A549 (cell line): ENCODE results near the gene UBE2D4. TPM values are rescaled to one million over a fixed set of nuclear protein-coding genes. Genes with fewer than 3 reads are reported as not detected.

Source experiments
- ATAC-seq, 2 experiments: fragments of 200-7000 bp in 1 of 2; fragments of >200 bp in 1 of 2; cut with Nextera tagmentation in 1 of 2; cut with Tn5 transposase in 1 of 2; 3 replicates each; pipeline versions ENCODE4 v1.8.0 to v1.9.1; 2018 to 2020; ENCODE audit warnings: mild to moderate bottlenecking in 1 of 2, moderate library complexity in 1 of 2
- CTCF ChIA-PET: fragments of 300-600 bp; sonication (Branson Sonifier 250); formaldehyde crosslinking; extraction: SDS; loops from one replicate; lab custom pipeline; 2021; ENCODE audit warnings: antibody characterized with exemption, inconsistent platforms; lab: Yijun Ruan, JAX
- POLR2A ChIA-PET: fragments of 350-600 bp; formaldehyde crosslinking; extraction: SDS; loops from one replicate; lab custom pipeline; 2021; ENCODE audit warnings: antibody characterized with exemption, inconsistent platforms; lab: Yijun Ruan, JAX
- DNase-seq, 2 experiments: peaks; one replicate each; pipeline versions ENCODE4 v3.0.0 to v3.0.0-alpha.2; 2011 to 2016; ENCODE audit warnings: low read depth in 1 of 2, low spot score in 1 of 2
- FAIRE-seq: peaks from 2 replicates; lab custom pipeline; 2011; peaks lifted over from hg19 to GRCh38; lab: Jason Lieb, UNC
- H3K27ac ChIP-seq, 2 experiments: fragments of >200 bp; sonication (Bioruptor Twin); formaldehyde crosslinking; 3 replicates each; pipeline ENCODE4 v1.5.1; 2016 to 2017
- H3K4me1 ChIP-seq: fragments of >200 bp; sonication (Bioruptor Twin); formaldehyde crosslinking; 3 replicates; pipeline ENCODE4 v1.6.1; 2016
- H3K4me2 ChIP-seq: fragments of >200 bp; sonication (Bioruptor Twin); formaldehyde crosslinking; 3 replicates; pipeline ENCODE4 v1.6.1; 2016
- H3K4me3 ChIP-seq: fragments of >200 bp; sonication (Bioruptor Twin); formaldehyde crosslinking; 3 replicates; pipeline ENCODE4 v1.5.1; 2016
- H3K9me3 ChIP-seq: fragments of >200 bp; sonication (Bioruptor Twin); formaldehyde crosslinking; 3 replicates; pipeline ENCODE4 v1.6.1; 2016
- BHLHE40 ChIP-seq: IDR thresholded peaks from 2 replicates; pipeline ENCODE4 v1.6.1; 2012; ENCODE audit warnings: low read depth, low read length, inconsistent platforms
- CBX2 ChIP-seq: fragments of 200-600 bp; sonication (generic); IDR thresholded peaks from 2 replicates; pipeline ENCODE4 v1.6.1; 2016; ENCODE audit warnings: low read depth, mild to moderate bottlenecking, borderline replicate concordance
- CEBPB ChIP-seq, 2 experiments: fragments of >200 bp in 1 of 2; sonication (Bioruptor Twin) in 1 of 2; formaldehyde crosslinking in 1 of 2; IDR thresholded peaks; 2 replicates each; pipeline ENCODE4 v1.6.1; 2012 to 2016
- CHD2 ChIP-seq: fragments of 150-350 bp; IDR thresholded peaks from 2 replicates; pipeline ENCODE4 v1.6.1; 2014; ENCODE audit warnings: low read length; ENCODE audit not compliant: partially characterized antibody
- CHD4 ChIP-seq: fragments of 200-600 bp; sonication (generic); IDR thresholded peaks from 2 replicates; pipeline ENCODE4 v1.6.1; 2016; ENCODE audit warnings: antibody characterized with exemption, mild to moderate bottlenecking, borderline replicate concordance
- EHF ChIP-seq: fragments of 250-450 bp; sonication (Bioruptor Pico); IDR thresholded peaks from 2 replicates; pipeline ENCODE4 v1.5.0; 2020; ENCODE audit warnings: mild to moderate bottlenecking
- EHMT2 ChIP-seq: fragments of 200-600 bp; sonication (generic); IDR thresholded peaks from 2 replicates; pipeline ENCODE4 v1.6.1; 2016; ENCODE audit warnings: antibody characterized with exemption, low read depth, mild to moderate bottlenecking, moderate library complexity
- EP300 ChIP-seq, 2 experiments: fragments of >200 bp; sonication (Bioruptor Twin); formaldehyde crosslinking; IDR thresholded peaks; 2 replicates in 1 of 2; 3 replicates in 1 of 2; pipeline ENCODE4 v1.6.1; 2016 to 2017
- FOSB ChIP-seq: fragments of 250-450 bp; sonication (Bioruptor Pico); IDR thresholded peaks from 2 replicates; pipeline ENCODE4 v1.5.0; 2020; ENCODE audit warnings: mild to moderate bottlenecking, moderate library complexity
- FOXS1 ChIP-seq: fragments of 250-450 bp; sonication (Bioruptor Pico); IDR thresholded peaks from 2 replicates; pipeline ENCODE4 v1.5.0; 2020; ENCODE audit warnings: mild to moderate bottlenecking, moderate library complexity
- HEYL ChIP-seq: fragments of 250-450 bp; sonication (Bioruptor Pico); IDR thresholded peaks from 2 replicates; pipeline ENCODE4 v1.8.0; 2021; ENCODE audit warnings: mild to moderate bottlenecking, moderate library complexity
- HOXB5 ChIP-seq: fragments of 250-450 bp; sonication (Bioruptor Pico); IDR thresholded peaks from 2 replicates; pipeline ENCODE4 v1.5.0; 2020; ENCODE audit warnings: mild to moderate bottlenecking, moderate library complexity
- JUN ChIP-seq, 2 experiments: fragments of >200 bp; sonication (Bioruptor Twin); formaldehyde crosslinking; IDR thresholded peaks; 2 replicates in 1 of 2; 3 replicates in 1 of 2; pipeline ENCODE4 v1.6.1; 2016 to 2017
- JUNB ChIP-seq: fragments of >200 bp; sonication (Bioruptor Twin); formaldehyde crosslinking; IDR thresholded peaks from 2 replicates; pipeline ENCODE4 v1.6.1; 2016
- KDM5A ChIP-seq: fragments of 200-600 bp; sonication (generic); IDR thresholded peaks from 2 replicates; pipeline ENCODE4 v1.6.1; 2016; ENCODE audit warnings: antibody characterized with exemption, mild to moderate bottlenecking
- MAFK ChIP-seq: fragments of 450-650 bp; IDR thresholded peaks from 2 replicates; pipeline ENCODE4 v1.6.1; 2014; ENCODE audit not compliant: partially characterized antibody
- MAZ ChIP-seq: fragments of 150-350 bp; IDR thresholded peaks from 2 replicates; pipeline ENCODE4 v1.6.1; 2014; ENCODE audit warnings: antibody characterized with exemption, low read depth, low read length, borderline replicate concordance
- MYC ChIP-seq: IDR thresholded peaks from 2 replicates; pipeline ENCODE4 v1.6.1; 2012; ENCODE audit warnings: mild to moderate bottlenecking, inconsistent platforms, low read length, improper control_type of control experiment, borderline replicate concordance
- NFE2L2 ChIP-seq: fragments of 150-350 bp; conservative IDR thresholded peaks from 2 replicates; pipeline ENCODE4 v1.6.1; 2014; ENCODE audit warnings: low read length
- NPAS2 ChIP-seq: fragments of 250-450 bp; sonication (Bioruptor Pico); IDR thresholded peaks from 2 replicates; pipeline ENCODE4 v1.8.0; 2022; ENCODE audit warnings: mild to moderate bottlenecking, moderate library complexity, borderline replicate concordance
- NR3C1 ChIP-seq: fragments of >200 bp; sonication (Bioruptor Twin); formaldehyde crosslinking; IDR thresholded peaks from 3 replicates; pipeline ENCODE4 v1.6.1; 2017
- PHF8 ChIP-seq: fragments of 200-600 bp; sonication (generic); IDR thresholded peaks from 2 replicates; pipeline ENCODE4 v1.6.1; 2016; ENCODE audit warnings: low read depth, mild to moderate bottlenecking, antibody characterized with exemption, moderate library complexity, borderline replicate concordance
- POLR2A ChIP-seq: IDR thresholded peaks from 2 replicates; pipeline ENCODE4 v1.6.1; 2012; ENCODE audit warnings: mild to moderate bottlenecking, low read length
- POLR2AphosphoS2 ChIP-seq: conservative IDR thresholded peaks from 2 replicates; pipeline ENCODE4 v1.6.1; 2012; ENCODE audit warnings: low read length, improper control_type of control experiment, inconsistent platforms
- RAD21 ChIP-seq, 2 experiments: fragments of >200 bp in 1 of 2; sonication (Bioruptor Twin) in 1 of 2; formaldehyde crosslinking in 1 of 2; IDR thresholded peaks in 1 of 2; conservative IDR thresholded peaks in 1 of 2; 2 replicates in 1 of 2; 3 replicates in 1 of 2; pipeline ENCODE4 v1.6.1; 2012 to 2018; ENCODE audit warnings: inconsistent platforms in 1 of 2
- RARB ChIP-seq: fragments of 250-450 bp; sonication (Bioruptor Pico); IDR thresholded peaks from 2 replicates; pipeline ENCODE4 v1.8.0; 2021; ENCODE audit warnings: mild to moderate bottlenecking, moderate library complexity
- RCOR1 ChIP-seq: fragments of 150-350 bp; IDR thresholded peaks from 2 replicates; pipeline ENCODE4 v1.6.1; 2014; ENCODE audit warnings: antibody characterized with exemption, low read length, low read depth
- SMC3 ChIP-seq: fragments of >200 bp; sonication (Bioruptor Twin); formaldehyde crosslinking; IDR thresholded peaks from 3 replicates; pipeline ENCODE4 v1.6.1; 2018; ENCODE audit warnings: inconsistent platforms
- SREBF2 ChIP-seq: fragments of 450-650 bp; IDR thresholded peaks from 2 replicates; pipeline ENCODE4 v1.6.1; 2014; ENCODE audit warnings: mild to moderate bottlenecking, moderate library complexity
- TP53 ChIP-seq: fragments of 250-450 bp; sonication (Bioruptor Pico); IDR thresholded peaks from 2 replicates; pipeline ENCODE4 v1.5.0; 2021; ENCODE audit warnings: mild to moderate bottlenecking, moderate library complexity
- ZFP36 ChIP-seq: fragments of 450-650 bp; IDR thresholded peaks from 2 replicates; pipeline ENCODE4 v1.6.1; 2014; ENCODE audit warnings: borderline replicate concordance; ENCODE audit not compliant: partially characterized antibody
- ZNF302 ChIP-seq: fragments of 250-450 bp; sonication (Bioruptor Pico); IDR thresholded peaks from 2 replicates; pipeline ENCODE4 v1.9.0; 2021; ENCODE audit warnings: inconsistent platforms, mild to moderate bottlenecking, moderate library complexity
- WGBS: methylation state at CpG from one replicate; pipeline ENCODE4 v1.1.6; 2017; ENCODE audit errors: missing lambda C conversion rate; 5-methylcytosine and 5-hydroxymethylcytosine counted together
- polyA minus RNA-seq: library from RNA; depleted of rRNA, polyadenylated mRNA; stranded (reverse); fragments of >200 nt; gene quantifications from 2 replicates; pipeline ENCODE4 v1.2.3, GENCODE V29; 2011; rRNA and poly(A)+ RNA removed
- polyA plus RNA-seq, 4 experiments: library from polyadenylated mRNA; depleted of rRNA in 3 of 4; stranded (reverse); fragments of >200 nt; fragmentation: RNase III in 1 of 4; extraction: RNeasy Plus Mini Kit Qiagen cat#74134 plus additional on column Dnase treatment in 1 of 4; gene quantifications; 2 replicates in 3 of 4; 3 replicates in 1 of 4; pipeline ENCODE4 v1.2.3, GENCODE V29; 2011 to 2017
- TF ChIP-seq, protein P1 (sequence below): fragments of 250-450 bp; sonication (Bioruptor Pico); IDR thresholded peaks from 2 replicates; pipeline ENCODE4 v1.5.0; 2021; ENCODE audit warnings: mild to moderate bottlenecking, moderate library complexity, borderline replicate concordance
- TF ChIP-seq, protein P2 (sequence below): IDR thresholded peaks from 2 replicates; pipeline ENCODE4 v1.6.1; 2012
- TF ChIP-seq, protein P3 (sequence below): fragments of >200 bp; sonication (Bioruptor Twin); formaldehyde crosslinking; IDR thresholded peaks from 3 replicates; pipeline ENCODE4 v1.6.1; 2016
- TF ChIP-seq, protein P4 (sequence below): IDR thresholded peaks from 2 replicates; pipeline ENCODE4 v1.6.1; 2012

Gene UBE2D4
- polyA plus RNA-seq (2011; rRNA removed), result 14.0 and 17.6 TPM in 2 replicates
- 11.8 and 13.2 TPM in 2 replicates for polyA plus RNA-seq (2012; cell fraction: cytosol; rRNA removed)
- polyA plus RNA-seq (2012; cell fraction: nucleus; rRNA removed), result 6.1 and 7.5 TPM in 2 replicates
- polyA plus RNA-seq (2017; fragmentation: RNase III; extraction: RNeasy Plus Mini Kit Qiagen cat#74134 plus additional on column Dnase treatment), result 7.9 to 9.0 TPM (median 8.4 TPM) in 3 replicates
- polyA minus RNA-seq, result 25.5 and 30.1 TPM in 2 replicates

DNA sequence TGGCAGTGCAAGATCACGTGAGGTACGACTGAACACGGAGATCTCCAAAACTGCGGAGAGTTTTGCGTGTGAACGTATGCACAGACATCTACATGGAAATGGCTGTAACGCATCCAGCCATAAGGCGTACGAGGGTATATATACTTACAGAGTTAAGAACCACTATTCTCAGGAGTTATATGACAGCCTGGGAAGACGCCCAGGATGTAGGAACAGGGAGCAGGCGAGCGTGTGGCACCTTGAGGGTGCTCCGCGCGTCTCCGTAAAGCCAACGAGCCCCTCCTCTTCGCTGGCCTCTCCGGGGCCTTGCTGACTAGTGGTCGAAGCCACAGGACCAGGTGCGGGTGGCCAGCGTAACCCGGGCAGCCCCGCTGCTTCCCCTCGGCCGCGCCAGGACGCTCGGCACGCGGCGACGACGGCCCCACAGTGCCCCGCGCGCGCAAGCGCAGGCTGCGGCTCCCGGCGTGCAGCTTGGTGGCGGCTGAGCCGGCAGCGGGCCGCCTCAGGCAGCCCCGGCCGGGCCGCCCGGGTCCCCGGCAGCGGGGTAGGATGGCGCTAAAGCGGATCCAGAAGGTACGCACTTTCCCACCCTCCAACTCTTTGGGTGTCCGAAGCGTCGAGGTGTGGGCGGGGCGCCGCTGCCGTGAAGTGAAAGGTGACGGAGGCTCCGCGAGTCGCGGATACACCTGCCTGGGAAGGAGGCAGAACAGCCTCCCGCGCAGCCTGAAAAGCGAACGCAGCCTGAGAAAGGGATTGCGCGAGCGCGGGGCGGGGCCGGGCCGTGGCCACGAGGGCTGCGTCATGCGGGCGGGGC lies at the start of gene UBE2D4:
TSS of gene UBE2D4 (plus strand) at position 453 of the 814 bp plus-strand sequence. CDS start at position 550, 97 bp downstream.
- WGBS, result 3% methylated on average over 61 of the region's 82 CpGs
- no peak for FAIRE-seq
- CTCF ChIA-PET, result no interaction called here
- H3K27ac ChIP-seq, result peak within 1 kb of the TSS; percentile 85 to 94
- ATAC-seq, result peak; percentile 97
- H3K4me2 ChIP-seq, result peak within 1 kb of the TSS; percentile 91
- H3K4me3 ChIP-seq, result peak within 1 kb of the TSS; percentile 50
- POLR2A ChIA-PET, result interaction anchor here (0.7 to 1.6 kb wide), 6 partner anchors 9 to 161 kb away, joined by 3 to 9 read pairs (median 4); partner anchors contain the start of genes DBNL and MRPS24
- H3K4me1 ChIP-seq, result 0 out of 3 replicates have a peak, but pooled peaks cover 6% of the 10 kb centered on the region
- DNase-seq, result peak; percentile 85 to 86
- H3K9me3 ChIP-seq, result no peaks in the 10 kb centered on the region
- TF ChIP-seq SMC3 (peak; percentile 22; the same call in 1 of the 3 replicates), POLR2AphosphoS2 (no peak), RCOR1 (no peak), ZFP36 (no peak), ZNF302 (CRISPR knock-in tag) (no peak), TP53 (CRISPR knock-in tag) (peak; percentile 60; the same call in 1 of the 2 replicates), HEYL (CRISPR knock-in tag) (no peak), POLR2A (peak; percentile 92), CHD4 (no peak), NR3C1 (no peak), FOSB (CRISPR knock-in tag) (no peak), HOXB5 (CRISPR knock-in tag) (peak; percentile 85), SREBF2 (no peak), NPAS2 (CRISPR knock-in tag) (no peak), JUN (IDR thresholded peaks at IDR 0.05) (peak; percentile 88 to 95), EHF (CRISPR knock-in tag) (peak; percentile 69; the same call in 1 of the 2 replicates), EHMT2 (no peak), CBX2 (no peak), KDM5A (no peak), EP300 (IDR thresholded peaks at IDR 0.05) (no peak), JUNB (no peak), CHD2 (no peak), CEBPB (IDR thresholded peaks at IDR 0.05) (peak; percentile 57 to 66; a peak in 2 of 4 replicates), FOXS1 (CRISPR knock-in tag) (no peak), MAZ (no peak), MAFK (no peak), NFE2L2 (no peak), RAD21 (conservative IDR thresholded peaks at IDR 0.05 in 1 of 2, IDR thresholded peaks at IDR 0.05 in 1 of 2) (peak in 1 of 2 experiments; percentile 20; a peak in 2 of 5 replicates), RARB (CRISPR knock-in tag) (no peak), PHF8 (peak; percentile 98), MYC (peak; percentile 46; the same call in 1 of the 2 replicates), BHLHE40 (peak; percentile 38; the same call in 1 of the 2 replicates)
- TF ChIP-seq, protein P1, sequence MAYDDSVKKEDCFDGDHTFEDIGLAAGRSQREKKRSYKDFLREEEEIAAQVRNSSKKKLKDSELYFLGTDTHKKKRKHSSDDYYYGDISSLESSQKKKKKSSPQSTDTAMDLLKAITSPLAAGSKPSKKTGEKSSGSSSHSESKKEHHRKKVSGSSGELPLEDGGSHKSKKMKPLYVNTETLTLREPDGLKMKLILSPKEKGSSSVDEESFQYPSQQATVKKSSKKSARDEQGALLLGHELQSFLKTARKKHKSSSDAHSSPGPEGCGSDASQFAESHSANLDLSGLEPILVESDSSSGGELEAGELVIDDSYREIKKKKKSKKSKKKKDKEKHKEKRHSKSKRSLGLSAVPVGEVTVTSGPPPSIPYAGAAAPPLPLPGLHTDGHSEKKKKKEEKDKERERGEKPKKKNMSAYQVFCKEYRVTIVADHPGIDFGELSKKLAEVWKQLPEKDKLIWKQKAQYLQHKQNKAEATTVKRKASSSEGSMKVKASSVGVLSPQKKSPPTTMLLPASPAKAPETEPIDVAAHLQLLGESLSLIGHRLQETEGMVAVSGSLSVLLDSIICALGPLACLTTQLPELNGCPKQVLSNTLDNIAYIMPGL (CRISPR knock-in tag), result no peak
- TF ChIP-seq, protein P2, sequence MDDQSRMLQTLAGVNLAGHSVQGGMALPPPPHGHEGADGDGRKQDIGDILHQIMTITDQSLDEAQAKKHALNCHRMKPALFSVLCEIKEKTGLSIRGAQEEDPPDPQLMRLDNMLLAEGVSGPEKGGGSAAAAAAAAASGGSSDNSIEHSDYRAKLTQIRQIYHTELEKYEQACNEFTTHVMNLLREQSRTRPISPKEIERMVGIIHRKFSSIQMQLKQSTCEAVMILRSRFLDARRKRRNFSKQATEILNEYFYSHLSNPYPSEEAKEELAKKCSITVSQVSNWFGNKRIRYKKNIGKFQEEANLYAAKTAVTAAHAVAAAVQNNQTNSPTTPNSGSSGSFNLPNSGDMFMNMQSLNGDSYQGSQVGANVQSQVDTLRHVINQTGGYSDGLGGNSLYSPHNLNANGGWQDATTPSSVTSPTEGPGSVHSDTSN, result no peak
- TF ChIP-seq, protein P3, sequence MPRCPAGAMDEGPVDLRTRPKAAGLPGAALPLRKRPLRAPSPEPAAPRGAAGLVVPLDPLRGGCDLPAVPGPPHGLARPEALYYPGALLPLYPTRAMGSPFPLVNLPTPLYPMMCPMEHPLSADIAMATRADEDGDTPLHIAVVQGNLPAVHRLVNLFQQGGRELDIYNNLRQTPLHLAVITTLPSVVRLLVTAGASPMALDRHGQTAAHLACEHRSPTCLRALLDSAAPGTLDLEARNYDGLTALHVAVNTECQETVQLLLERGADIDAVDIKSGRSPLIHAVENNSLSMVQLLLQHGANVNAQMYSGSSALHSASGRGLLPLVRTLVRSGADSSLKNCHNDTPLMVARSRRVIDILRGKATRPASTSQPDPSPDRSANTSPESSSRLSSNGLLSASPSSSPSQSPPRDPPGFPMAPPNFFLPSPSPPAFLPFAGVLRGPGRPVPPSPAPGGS, result peak; percentile 95
- TF ChIP-seq, protein P4, sequence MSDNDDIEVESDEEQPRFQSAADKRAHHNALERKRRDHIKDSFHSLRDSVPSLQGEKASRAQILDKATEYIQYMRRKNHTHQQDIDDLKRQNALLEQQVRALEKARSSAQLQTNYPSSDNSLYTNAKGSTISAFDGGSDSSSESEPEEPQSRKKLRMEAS, result peak; percentile 97
